HG02798 (cell line): ENCODE measurements around the gene RBMY1E.
"Not testable (repeated sequence)": the region's sequence is repeated elsewhere in the genome, so short reads cannot be mapped to it uniquely, and the experiment has no call there.

ENCODE experiments used
- ATAC-seq: cut with Tn5 transposase; IDR thresholded peaks from one replicate; pipeline ENCODE4 v1.9.1; 2021; ENCODE audit warnings: mild to moderate bottlenecking; ENCODE audit not compliant: unreplicated experiment, poor library complexity

The RBMY1E gene

DNA sequence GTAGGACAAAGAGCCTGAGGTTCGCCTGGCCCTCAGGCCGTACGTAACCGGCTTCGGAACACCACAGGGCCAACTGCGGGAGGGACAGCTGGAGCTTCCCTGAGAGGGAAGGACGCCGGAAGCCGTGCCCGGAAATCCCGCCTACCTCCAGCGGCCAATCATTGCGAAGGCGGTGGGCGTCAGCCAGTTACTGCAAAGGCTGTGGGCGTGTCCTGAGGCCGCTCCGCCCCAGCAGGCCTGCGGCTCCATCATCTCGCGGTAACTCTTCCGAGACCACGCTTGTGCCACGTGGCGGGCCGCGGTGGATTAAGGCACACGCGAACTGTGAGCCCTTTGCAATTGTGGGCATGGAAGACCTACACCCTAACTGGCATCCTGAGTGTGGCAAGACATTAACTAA lies at the start of gene RBMY1E:
RBMY1E (minus strand) TSS at position 101 of the 400 bp plus-strand sequence. CDS start 1,978 bp downstream, outside the sequence.
- not testable (repeated sequence) for ATAC-seq

GRCh38 chrY:21894426-21894825 lies 23.4 kb downstream of the RBMY1E start, which contains the start of gene RBMY1D:
Gene RBMY1D, minus strand, starts transcription at chrY:21894526. Its CDS starts 2,013 bp downstream, at chrY:21892513.
- ATAC-seq: not testable (repeated sequence)

- ATAC-seq: peak; percentile 68
Measured at GRCh38 chrY:21869407-21870076, 48.3 kb downstream of the RBMY1E start.
